ENCODE results near the gene ALK. TPM values are rescaled to one million over a fixed set of nuclear protein-coding genes. Genes with fewer than 3 reads are reported as not detected.

The ALK gene
- total RNA-seq, 2 donors from 2014 or later: under 0.01 to 0.26 TPM

GRCh38 chr2:29317801-29318485 lies 603.4 kb downstream of the ALK start:
- Histone ChIP-seq H3K27me3 (no peaks in the 10 kb centered on the region), H3K4me1 (peaks cover 13% of the 10 kb centered on the region), H3K36me3 (replicated peaks in 1 of 2; ENCODE audit: insufficient read depth in 1 of 2, low read depth in 2 of 2) (no peaks in the 10 kb centered on the region), H3K4me3 (no peak overlapping the region), H3K9me3 (no peaks in the 10 kb centered on the region), H3K27ac (no peak overlapping the region)
- ATAC-seq (no peak), DNase-seq (peak in 1 of 4 donors; percentile 13)
- 81 to 88% methylated on average over 8 of the region's 8 CpGs for WGBS, 2 donors
- intact Hi-C loops (cut with DNase I): loop anchor here (10.0 kb wide), 1 partner anchor 527 kb away; no protein-coding TSS in a partner anchor
- no peak for TF ChIP-seq CTCF (IDR thresholded peaks at IDR 0.05)

- DNase-seq (peak in 3 of 4 donors; percentile 14 to 55 (median 23)), ATAC-seq (peak; percentile 67)
- no peak overlapping the region for H3K4me3 ChIP-seq
- H3K27ac ChIP-seq: peak overlapping the region in 3 of 4 donors; percentile 19 to 55 (median 38)
- H3K27me3 ChIP-seq: no peaks in the 10 kb centered on the region
- H3K36me3 ChIP-seq (replicated peaks in 1 of 2; ENCODE audit: insufficient read depth in 1 of 2, low read depth in 2 of 2): no peaks in the 10 kb centered on the region
- intact Hi-C loops (cut with DNase I): loop anchor here (10.0 kb wide), 1 partner anchor 528 kb away; no protein-coding TSS in a partner anchor
- TF ChIP-seq POLR2A (IDR thresholded peaks at IDR 0.05) (no peak), CTCF (IDR thresholded peaks at IDR 0.05) (peak in 5 of 7 experiments; percentile 17 to 33 (median 20))
- H3K4me1 ChIP-seq: peaks cover 13% of the 10 kb centered on the region
- 31 to 36% methylated on average over 3 of the region's 3 CpGs for WGBS, 2 donors
- no peaks in the 10 kb centered on the region for H3K9me3 ChIP-seq
These were observed 604.3 kb downstream of the ALK start for GRCh38 chr2:29317077-29317517.

- no peaks in the 10 kb centered on the region for H3K9me3 ChIP-seq
- H3K4me1 ChIP-seq: peaks cover 20% of the 10 kb centered on the region
- H3K36me3 ChIP-seq (replicated peaks in 1 of 2; ENCODE audit: insufficient read depth in 1 of 2, low read depth in 2 of 2): no peaks in the 10 kb centered on the region
- H3K27ac ChIP-seq: no peak overlapping the region
- TF ChIP-seq CTCF (IDR thresholded peaks at IDR 0.05) (no peak), POLR2A (IDR thresholded peaks at IDR 0.05) (no peak)
- no peak overlapping the region for H3K4me3 ChIP-seq
- DNase-seq (peak in 1 of 4 donors; percentile 20), ATAC-seq (no peak)
- intact Hi-C loops (cut with DNase I): loop anchor here (10.0 kb wide), 1 partner anchor 530 kb away; no protein-coding TSS in a partner anchor
- no peaks in the 10 kb centered on the region for H3K27me3 ChIP-seq
- 73 to 77% methylated on average over 18 of the region's 18 CpGs for WGBS, 2 donors
These were observed 606.4 kb downstream of the ALK start for GRCh38 chr2:29314816-29315571.

GRCh38 chr2:29311458-29311857 lies 609.9 kb downstream of the ALK start:
- no peak for TF ChIP-seq POLR2A (IDR thresholded peaks at IDR 0.05)
- no peak for TF ChIP-seq CTCF (IDR thresholded peaks at IDR 0.05)
- no peaks in the 10 kb centered on the region for H3K9me3 ChIP-seq
- intact Hi-C loops (cut with DNase I): loop anchor here (10.0 kb wide), 1 partner anchor 533 kb away; no protein-coding TSS in a partner anchor
- no peak for ATAC-seq
- H3K36me3 ChIP-seq (replicated peaks in 1 of 2; ENCODE audit: insufficient read depth in 1 of 2, low read depth in 2 of 2): no peaks in the 10 kb centered on the region
- no peak overlapping the region for H3K27ac ChIP-seq
- WGBS, 2 donors: 66 to 70% methylated on average over 5 of the region's 5 CpGs
- no peak overlapping the region for H3K4me3 ChIP-seq
- no peaks in the 10 kb centered on the region for H3K27me3 ChIP-seq
- peaks cover 35% of the 10 kb centered on the region for H3K4me1 ChIP-seq
- no peak for DNase-seq
